Esophagus muscularis mucosa (tissue), 4 donors: ENCODE data around the gene CERS2.

Source experiments
- EP300 ChIP-seq: sonication (generic); formaldehyde crosslinking; IDR thresholded peaks from one replicate; pipeline ENCODE4 v1.6.1; 2017; ENCODE audit warnings: antibody characterized with exemption
- POLR2A ChIP-seq: fragments of 450-650 bp; IDR thresholded peaks from one replicate; pipeline ENCODE4 v1.6.1; 2017; ENCODE audit warnings: antibody characterized with exemption, moderate library complexity, mild to moderate bottlenecking, low read depth
- TF ChIP-seq, protein P1 (sequence below), 3 experiments: fragments of 200-600 bp in 2 of 3; fragments of 450-650 bp in 1 of 3; sonication (generic) in 2 of 3; IDR thresholded peaks; one replicate each; pipeline ENCODE4 v1.5.1; 2017 to 2019; ENCODE audit warnings: antibody characterized with exemption in 3 of 3, mild to moderate bottlenecking in 2 of 3, moderate library complexity in 1 of 3

DNA sequence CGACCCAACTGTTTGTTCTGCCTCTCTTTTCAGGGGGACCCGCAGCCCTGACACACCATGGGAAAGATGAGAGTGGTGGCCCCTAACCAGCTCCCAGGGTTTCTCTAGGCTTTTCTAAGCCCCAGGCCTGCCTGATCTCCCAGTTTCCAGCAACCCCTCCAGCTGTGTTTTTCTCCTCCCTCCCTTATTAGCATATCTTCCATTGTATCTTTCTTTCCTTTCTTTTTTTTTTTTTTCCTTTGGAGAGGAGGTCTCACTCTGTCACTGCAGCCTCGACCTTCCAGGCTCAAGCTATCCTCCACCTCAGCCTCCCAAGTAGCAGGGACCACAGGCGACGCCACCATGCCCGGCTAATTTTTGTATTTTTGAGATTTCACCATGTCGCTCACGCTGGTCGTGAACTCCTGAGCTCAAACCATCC is 1.8 kb upstream of the CERS2 start:
- TF ChIP-seq, protein P1, sequence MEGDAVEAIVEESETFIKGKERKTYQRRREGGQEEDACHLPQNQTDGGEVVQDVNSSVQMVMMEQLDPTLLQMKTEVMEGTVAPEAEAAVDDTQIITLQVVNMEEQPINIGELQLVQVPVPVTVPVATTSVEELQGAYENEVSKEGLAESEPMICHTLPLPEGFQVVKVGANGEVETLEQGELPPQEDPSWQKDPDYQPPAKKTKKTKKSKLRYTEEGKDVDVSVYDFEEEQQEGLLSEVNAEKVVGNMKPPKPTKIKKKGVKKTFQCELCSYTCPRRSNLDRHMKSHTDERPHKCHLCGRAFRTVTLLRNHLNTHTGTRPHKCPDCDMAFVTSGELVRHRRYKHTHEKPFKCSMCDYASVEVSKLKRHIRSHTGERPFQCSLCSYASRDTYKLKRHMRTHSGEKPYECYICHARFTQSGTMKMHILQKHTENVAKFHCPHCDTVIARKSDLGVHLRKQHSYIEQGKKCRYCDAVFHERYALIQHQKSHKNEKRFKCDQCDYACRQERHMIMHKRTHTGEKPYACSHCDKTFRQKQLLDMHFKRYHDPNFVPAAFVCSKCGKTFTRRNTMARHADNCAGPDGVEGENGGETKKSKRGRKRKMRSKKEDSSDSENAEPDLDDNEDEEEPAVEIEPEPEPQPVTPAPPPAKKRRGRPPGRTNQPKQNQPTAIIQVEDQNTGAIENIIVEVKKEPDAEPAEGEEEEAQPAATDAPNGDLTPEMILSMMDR (IDR thresholded peaks at IDR 0.05) = no peak
- TF ChIP-seq POLR2A = no peak
- no peak for TF ChIP-seq EP300
